Measurements from ENCODE around the gene KIF26B. TPM values are rescaled to one million over a fixed set of nuclear protein-coding genes. Genes with fewer than 3 reads are reported as not detected.

Gene KIF26B
- total RNA-seq, 2 experiments from 2014 or later, result not detected

DNA sequence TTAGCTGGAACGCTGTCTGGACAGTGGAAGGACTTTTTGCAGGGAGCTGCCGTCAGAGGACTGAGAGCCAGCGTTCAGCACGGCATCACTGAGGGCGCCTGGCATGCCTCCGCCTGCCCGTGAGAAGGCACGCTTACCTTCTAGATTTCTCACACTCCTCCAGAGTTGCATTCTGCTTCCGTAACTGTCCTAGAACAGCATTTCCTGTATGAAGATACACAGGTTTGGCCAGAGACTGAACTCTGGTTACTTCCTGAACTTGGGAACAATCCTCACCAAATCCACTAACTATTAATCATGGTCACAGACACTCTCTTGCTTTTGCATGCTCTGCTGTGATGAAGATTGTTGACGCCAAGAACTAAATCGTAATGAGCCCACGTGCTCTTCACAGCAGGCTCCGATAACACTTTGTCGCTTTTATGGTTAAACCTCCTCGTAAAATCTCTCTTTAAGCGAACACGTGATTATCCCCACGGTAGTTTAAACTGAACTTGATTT, 93.5 kb downstream of the KIF26B start:
- no peak overlapping the region for H2AFZ ChIP-seq (ENCODE audit: low read length)
- H3K4me1 ChIP-seq (ENCODE audit: insufficient read depth, low read length, poor library complexity, severe bottlenecking), result no peaks in the 10 kb centered on the region
- H4K20me1 ChIP-seq (ENCODE audit: insufficient read depth, low read length), result no peaks in the 10 kb centered on the region
- TF ChIP-seq, protein P1, sequence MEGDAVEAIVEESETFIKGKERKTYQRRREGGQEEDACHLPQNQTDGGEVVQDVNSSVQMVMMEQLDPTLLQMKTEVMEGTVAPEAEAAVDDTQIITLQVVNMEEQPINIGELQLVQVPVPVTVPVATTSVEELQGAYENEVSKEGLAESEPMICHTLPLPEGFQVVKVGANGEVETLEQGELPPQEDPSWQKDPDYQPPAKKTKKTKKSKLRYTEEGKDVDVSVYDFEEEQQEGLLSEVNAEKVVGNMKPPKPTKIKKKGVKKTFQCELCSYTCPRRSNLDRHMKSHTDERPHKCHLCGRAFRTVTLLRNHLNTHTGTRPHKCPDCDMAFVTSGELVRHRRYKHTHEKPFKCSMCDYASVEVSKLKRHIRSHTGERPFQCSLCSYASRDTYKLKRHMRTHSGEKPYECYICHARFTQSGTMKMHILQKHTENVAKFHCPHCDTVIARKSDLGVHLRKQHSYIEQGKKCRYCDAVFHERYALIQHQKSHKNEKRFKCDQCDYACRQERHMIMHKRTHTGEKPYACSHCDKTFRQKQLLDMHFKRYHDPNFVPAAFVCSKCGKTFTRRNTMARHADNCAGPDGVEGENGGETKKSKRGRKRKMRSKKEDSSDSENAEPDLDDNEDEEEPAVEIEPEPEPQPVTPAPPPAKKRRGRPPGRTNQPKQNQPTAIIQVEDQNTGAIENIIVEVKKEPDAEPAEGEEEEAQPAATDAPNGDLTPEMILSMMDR (conservative IDR thresholded peaks at IDR 0.05; ENCODE audit: low read length), result no peak
- no peak for TF ChIP-seq EZH2phosphoT487 (IDR thresholded peaks at IDR 0.05; ENCODE audit: borderline replicate concordance, low read depth, low read length)
- no peaks in the 10 kb centered on the region for H3K79me2 ChIP-seq (ENCODE audit: insufficient read depth, low read depth, low read length)
- ChIA-PET POLR2A (no interaction called here), CTCF (ENCODE audit: unreplicated experiment) (no interaction called here)
- H3K4me2 ChIP-seq (ENCODE audit: low read length), result no peak overlapping the region
- no peak overlapping the region for H3K4me3 ChIP-seq (ENCODE audit: low read depth, low read length, poor library complexity, severe bottlenecking)
- intact Hi-C loops (cut with micrococcal nuclease; ENCODE audit: unreplicated experiment), result no loop called here
- no peak for DNase-seq (ENCODE audit: low spot score)
- no TSS peak for BruUV-seq (replicated peaks)
- no peaks in the 10 kb centered on the region for H3K9me3 ChIP-seq (ENCODE audit: low read length)
- H3K27ac ChIP-seq (ENCODE audit: low read depth, low read length, poor library complexity, severe bottlenecking), result no peak overlapping the region
- no peaks in the 10 kb centered on the region for H3K9me2 ChIP-seq (ENCODE audit: insufficient read depth, low read length)
- H3K36me3 ChIP-seq (ENCODE audit: insufficient read depth, low read length), result no peaks in the 10 kb centered on the region

DNA sequence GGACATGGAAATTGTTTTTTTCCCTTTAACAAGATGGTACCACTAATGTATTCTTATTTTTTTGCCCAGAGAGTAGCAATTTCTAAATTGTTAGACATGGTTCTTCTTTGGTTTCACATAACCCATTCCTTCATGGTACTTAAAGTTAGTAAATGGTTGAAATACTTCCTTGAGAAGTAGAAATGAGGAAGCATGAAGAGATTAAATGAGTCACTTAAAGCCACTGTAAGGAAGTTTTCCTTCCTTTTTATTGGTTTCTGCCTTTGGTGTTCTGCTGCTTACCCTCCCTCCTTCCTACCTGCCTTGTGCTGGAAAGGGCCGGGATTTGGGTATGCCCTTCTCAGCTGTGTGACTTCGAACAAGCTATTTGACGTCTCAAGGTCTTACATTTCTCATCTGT, 101.0 kb downstream of the KIF26B start:
- no TSS peak for BruUV-seq (replicated peaks)
- POLR2A ChIA-PET, result interaction anchor here (0.7 kb wide), 1 partner anchor 237 kb away, joined by 3 read pairs; no protein-coding TSS in a partner anchor
- Histone ChIP-seq H3K27ac (ENCODE audit: low read depth, low read length, poor library complexity, severe bottlenecking) (no peak overlapping the region), H3K79me2 (ENCODE audit: insufficient read depth, low read depth, low read length) (no peaks in the 10 kb centered on the region), H3K9me3 (ENCODE audit: low read length) (no peaks in the 10 kb centered on the region), H3K36me3 (ENCODE audit: insufficient read depth, low read length) (no peaks in the 10 kb centered on the region), H3K4me3 (ENCODE audit: low read depth, low read length, poor library complexity, severe bottlenecking) (no peak overlapping the region), H3K4me2 (ENCODE audit: low read length) (no peak overlapping the region), H3K9me2 (ENCODE audit: insufficient read depth, low read length) (no peaks in the 10 kb centered on the region), H2AFZ (ENCODE audit: low read length) (no peak overlapping the region), H4K20me1 (ENCODE audit: insufficient read depth, low read length) (no peaks in the 10 kb centered on the region), H3K4me1 (ENCODE audit: insufficient read depth, low read length, poor library complexity, severe bottlenecking) (no peaks in the 10 kb centered on the region)
- TF ChIP-seq EZH2phosphoT487 (IDR thresholded peaks at IDR 0.05; ENCODE audit: borderline replicate concordance, low read depth, low read length), result no peak
- TF ChIP-seq, protein P1 (conservative IDR thresholded peaks at IDR 0.05; ENCODE audit: low read length), result no peak
- intact Hi-C loops (cut with micrococcal nuclease; ENCODE audit: unreplicated experiment), result no loop called here
- CTCF ChIA-PET (ENCODE audit: unreplicated experiment), result no interaction called here
- no peak for DNase-seq (ENCODE audit: low spot score)

DNA sequence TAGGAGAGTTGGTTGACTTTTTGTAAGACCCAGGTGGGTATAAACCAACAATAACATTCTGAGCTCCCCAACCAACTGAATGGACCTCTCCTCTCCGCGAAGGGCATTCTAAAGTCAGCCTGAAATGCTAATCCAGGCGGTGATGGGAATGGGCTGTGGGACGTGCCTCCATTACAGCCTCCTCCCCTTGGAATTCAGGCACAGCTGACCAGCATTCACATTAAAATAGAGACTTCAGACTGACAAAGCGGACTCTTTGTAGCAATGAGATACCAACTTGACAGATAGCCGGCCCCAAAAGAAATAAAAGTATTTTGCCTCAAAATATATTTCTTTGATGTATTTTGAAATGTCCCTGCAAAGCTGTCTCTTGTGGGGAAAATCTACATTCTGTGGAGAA, 101.7 kb downstream of the KIF26B start:
- Histone ChIP-seq H3K9me2 (ENCODE audit: insufficient read depth, low read length) (no peaks in the 10 kb centered on the region), H3K4me2 (ENCODE audit: low read length) (no peak overlapping the region), H4K20me1 (ENCODE audit: insufficient read depth, low read length) (no peaks in the 10 kb centered on the region), H3K27ac (ENCODE audit: low read depth, low read length, poor library complexity, severe bottlenecking) (no peak overlapping the region), H2AFZ (ENCODE audit: low read length) (no peak overlapping the region), H3K79me2 (ENCODE audit: insufficient read depth, low read depth, low read length) (no peaks in the 10 kb centered on the region), H3K4me1 (ENCODE audit: insufficient read depth, low read length, poor library complexity, severe bottlenecking) (no peaks in the 10 kb centered on the region), H3K36me3 (ENCODE audit: insufficient read depth, low read length) (no peaks in the 10 kb centered on the region), H3K4me3 (ENCODE audit: low read depth, low read length, poor library complexity, severe bottlenecking) (no peak overlapping the region), H3K9me3 (ENCODE audit: low read length) (no peaks in the 10 kb centered on the region)
- no peak for DNase-seq (ENCODE audit: low spot score)
- CTCF ChIA-PET (ENCODE audit: unreplicated experiment), result no interaction called here
- BruUV-seq (replicated peaks), result no TSS peak
- intact Hi-C loops (cut with micrococcal nuclease; ENCODE audit: unreplicated experiment), result no loop called here
- POLR2A ChIA-PET, result no interaction called here
- no peak for TF ChIP-seq EZH2phosphoT487 (IDR thresholded peaks at IDR 0.05; ENCODE audit: borderline replicate concordance, low read depth, low read length)
- TF ChIP-seq, protein P1 (conservative IDR thresholded peaks at IDR 0.05; ENCODE audit: low read length), result no peak

Data from OCI-LY7 (cell line).